Neural cell (in vitro differentiated cells): Measurements from ENCODE around the gene L3MBTL2. TPM values are rescaled to one million over a fixed set of nuclear protein-coding genes. Genes with fewer than 3 reads are reported as not detected.
"Not testable (repeated sequence)": the region's sequence is repeated elsewhere in the genome, so short reads cannot be mapped to it uniquely, and the experiment has no call there.

Experiments
- H2AFZ ChIP-seq: fragments of 200-600, 300-800 bp; sonication (generic), shearing (Covaris generic); 2 replicates; pipeline ENCODE4 v1.6.0; 2014; ENCODE audit warnings: low read depth, mild to moderate bottlenecking, antibody characterized with exemption, low read length, moderate library complexity
- H3F3A ChIP-seq: fragments of 200-600 bp; shearing (Covaris generic); 2 replicates; pipeline ENCODE4 v1.6.1; 2016; ENCODE audit warnings: mild to moderate bottlenecking, moderate library complexity, mixed read lengths, antibody characterized with exemption, low read length; ENCODE audit not compliant: insufficient read depth, poor library complexity, severe bottlenecking
- H3K27ac ChIP-seq: fragments of 200-600, 300-800 bp; sonication (generic), shearing (Covaris generic); 2 replicates; pipeline ENCODE4 v1.5.1; 2014; ENCODE audit warnings: mild to moderate bottlenecking, low read length, moderate library complexity
- H3K27me3 ChIP-seq: fragments of 300-800, 200-600 bp; sonication (generic), shearing (Covaris generic); 2 replicates; pipeline ENCODE4 v1.6.0; 2014; ENCODE audit warnings: mild to moderate bottlenecking, low read depth, low read length, moderate library complexity; ENCODE audit not compliant: insufficient read depth
- H3K36me3 ChIP-seq: fragments of 300-800, 200-600 bp; sonication (generic), shearing (Covaris generic); 2 replicates; pipeline ENCODE4 v1.5.1; 2014; ENCODE audit warnings: mild to moderate bottlenecking, antibody characterized with exemption, low read length, moderate library complexity; ENCODE audit not compliant: insufficient read depth
- H3K4me2 ChIP-seq: fragments of 300-800, 200-600 bp; sonication (generic), shearing (Covaris generic); 2 replicates; pipeline ENCODE4 v1.6.0; 2014; ENCODE audit warnings: mild to moderate bottlenecking, low read length
- H3K4me3 ChIP-seq: fragments of 300-800, 200-600 bp; sonication (generic), shearing (Covaris generic); 2 replicates; pipeline ENCODE4 v1.5.1; 2014; ENCODE audit warnings: mild to moderate bottlenecking, low read length, moderate library complexity
- H3K79me2 ChIP-seq: fragments of 200-600 bp; shearing (Covaris generic); replicated peaks from 2 replicates; pipeline ENCODE4 v1.6.0; 2014; ENCODE audit warnings: mild to moderate bottlenecking, low read length, moderate library complexity; ENCODE audit not compliant: insufficient read depth
- H3K9ac ChIP-seq: fragments of 300-800, 200-600 bp; sonication (generic), shearing (Covaris generic); 2 replicates; pipeline ENCODE4 v1.6.1; 2016; ENCODE audit warnings: mild to moderate bottlenecking, low read length, mixed read lengths
- H3K9me2 ChIP-seq: fragments of 200-600 bp; shearing (Covaris generic); 2 replicates; pipeline ENCODE4 v1.6.1; 2016; ENCODE audit warnings: mild to moderate bottlenecking, low read length, mixed read lengths; ENCODE audit not compliant: insufficient read depth
- H3K9me3 ChIP-seq: fragments of 200-600, 300-800 bp; sonication (generic), shearing (Covaris generic); 2 replicates; pipeline ENCODE4 v1.6.1; 2016; ENCODE audit warnings: mild to moderate bottlenecking, mixed run types, low read length, moderate library complexity, mixed read lengths
- H4K20me1 ChIP-seq: fragments of 200-600 bp; shearing (Covaris generic); 2 replicates; pipeline ENCODE4 v1.6.1; 2016; ENCODE audit warnings: mild to moderate bottlenecking, mixed run types; ENCODE audit not compliant: insufficient read depth
- EP300 ChIP-seq: fragments of 450-650 bp; conservative IDR thresholded peaks from 2 replicates; pipeline ENCODE4 v1.6.1; 2014; ENCODE audit warnings: antibody characterized with exemption, mild to moderate bottlenecking, moderate library complexity; ENCODE audit not compliant: poor library complexity, severe bottlenecking
- EZH2 ChIP-seq: fragments of 200-600, 300-800 bp; shearing (Covaris generic), sonication (generic); IDR thresholded peaks from 2 replicates; pipeline ENCODE4 v1.6.1; 2014; ENCODE audit warnings: antibody characterized with exemption, low read length, borderline replicate concordance, mild to moderate bottlenecking; ENCODE audit not compliant: insufficient read depth, poor library complexity, severe bottlenecking
- MXI1 ChIP-seq: fragments of 450-650 bp; conservative IDR thresholded peaks from 2 replicates; pipeline ENCODE4 v1.6.1; 2014; ENCODE audit warnings: antibody characterized with exemption, mild to moderate bottlenecking; ENCODE audit not compliant: poor library complexity, severe bottlenecking
- POLR2AphosphoS5 ChIP-seq: IDR thresholded peaks from 2 replicates; pipeline ENCODE4 v1.6.1; 2012
- RAD21 ChIP-seq: fragments of 450-650 bp; conservative IDR thresholded peaks from 2 replicates; pipeline ENCODE4 v1.6.1; 2014; ENCODE audit warnings: antibody characterized with exemption, mild to moderate bottlenecking, moderate library complexity
- SMC3 ChIP-seq: fragments of 450-650 bp; conservative IDR thresholded peaks from 2 replicates; pipeline ENCODE4 v1.6.1; 2014; ENCODE audit warnings: antibody characterized with exemption, mild to moderate bottlenecking, moderate library complexity; ENCODE audit not compliant: poor library complexity
- TAF1 ChIP-seq: IDR thresholded peaks from 2 replicates; pipeline ENCODE4 v1.6.1; 2012; ENCODE audit warnings: low read depth
- polyA plus RNA-seq: library from polyadenylated mRNA; depleted of rRNA; stranded (reverse); fragments of >200 nt; gene quantifications from 2 replicates; pipeline ENCODE4 v1.2.3, GENCODE V29; 2014
- TF ChIP-seq, protein P1 (sequence below): fragments of 450-650 bp; IDR thresholded peaks from 2 replicates; pipeline ENCODE4 v1.5.1; 2014; ENCODE audit warnings: antibody characterized with exemption, mild to moderate bottlenecking, moderate library complexity; ENCODE audit not compliant: poor library complexity, severe bottlenecking
- TF ChIP-seq, protein P2 (sequence below): IDR thresholded peaks from 2 replicates; pipeline ENCODE4 v1.6.1; 2012; ENCODE audit warnings: borderline replicate concordance

The L3MBTL2 gene
- polyA plus RNA-seq, 1 donor from 2014 or later, result 32.5 TPM

GRCh38 chr22:41180362-41180761 is 24.8 kb upstream of the L3MBTL2 start:
- H3K9me2 ChIP-seq, H3K27ac ChIP-seq, H2AFZ ChIP-seq, H3K9ac ChIP-seq, H3K79me2 ChIP-seq, H3K36me3 ChIP-seq, H3K4me2 ChIP-seq, H4K20me1 ChIP-seq, H3K4me3 ChIP-seq, H3K9me3 ChIP-seq, H3F3A ChIP-seq, H3K27me3 ChIP-seq: not testable (repeated sequence)

DNA sequence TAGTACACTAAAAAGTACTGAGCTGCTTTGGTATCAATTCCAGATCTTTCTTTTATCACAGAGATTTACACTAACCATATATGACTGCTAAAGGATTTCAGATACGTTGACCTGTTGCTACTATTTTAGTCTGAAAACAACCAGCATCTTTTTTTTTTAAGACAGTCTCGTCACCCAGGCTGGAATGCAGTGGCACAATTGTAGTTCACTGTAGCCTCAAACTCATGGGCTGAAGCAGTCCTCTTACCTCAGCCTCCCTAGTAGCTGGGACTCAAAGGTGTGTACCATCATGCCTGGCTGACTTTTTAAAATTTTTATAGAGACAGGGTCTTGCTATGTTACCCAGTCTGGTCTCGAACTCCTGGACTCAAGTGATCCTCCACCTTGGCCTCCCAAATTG is 24.2 kb upstream of the L3MBTL2 start:
- no peaks in the 10 kb centered on the region for H3K9me3 ChIP-seq
- no peak overlapping the region for H3K9ac ChIP-seq
- no peak overlapping the region for H2AFZ ChIP-seq
- H3F3A ChIP-seq, result no peaks in the 10 kb centered on the region
- no peaks in the 10 kb centered on the region for H3K36me3 ChIP-seq
- TF ChIP-seq MXI1 (no peak), RAD21 (no peak), EZH2 (no peak), TAF1 (no peak), EP300 (no peak), SMC3 (no peak), POLR2AphosphoS5 (no peak)
- TF ChIP-seq, protein P1, sequence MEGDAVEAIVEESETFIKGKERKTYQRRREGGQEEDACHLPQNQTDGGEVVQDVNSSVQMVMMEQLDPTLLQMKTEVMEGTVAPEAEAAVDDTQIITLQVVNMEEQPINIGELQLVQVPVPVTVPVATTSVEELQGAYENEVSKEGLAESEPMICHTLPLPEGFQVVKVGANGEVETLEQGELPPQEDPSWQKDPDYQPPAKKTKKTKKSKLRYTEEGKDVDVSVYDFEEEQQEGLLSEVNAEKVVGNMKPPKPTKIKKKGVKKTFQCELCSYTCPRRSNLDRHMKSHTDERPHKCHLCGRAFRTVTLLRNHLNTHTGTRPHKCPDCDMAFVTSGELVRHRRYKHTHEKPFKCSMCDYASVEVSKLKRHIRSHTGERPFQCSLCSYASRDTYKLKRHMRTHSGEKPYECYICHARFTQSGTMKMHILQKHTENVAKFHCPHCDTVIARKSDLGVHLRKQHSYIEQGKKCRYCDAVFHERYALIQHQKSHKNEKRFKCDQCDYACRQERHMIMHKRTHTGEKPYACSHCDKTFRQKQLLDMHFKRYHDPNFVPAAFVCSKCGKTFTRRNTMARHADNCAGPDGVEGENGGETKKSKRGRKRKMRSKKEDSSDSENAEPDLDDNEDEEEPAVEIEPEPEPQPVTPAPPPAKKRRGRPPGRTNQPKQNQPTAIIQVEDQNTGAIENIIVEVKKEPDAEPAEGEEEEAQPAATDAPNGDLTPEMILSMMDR, result no peak
- TF ChIP-seq, protein P2, sequence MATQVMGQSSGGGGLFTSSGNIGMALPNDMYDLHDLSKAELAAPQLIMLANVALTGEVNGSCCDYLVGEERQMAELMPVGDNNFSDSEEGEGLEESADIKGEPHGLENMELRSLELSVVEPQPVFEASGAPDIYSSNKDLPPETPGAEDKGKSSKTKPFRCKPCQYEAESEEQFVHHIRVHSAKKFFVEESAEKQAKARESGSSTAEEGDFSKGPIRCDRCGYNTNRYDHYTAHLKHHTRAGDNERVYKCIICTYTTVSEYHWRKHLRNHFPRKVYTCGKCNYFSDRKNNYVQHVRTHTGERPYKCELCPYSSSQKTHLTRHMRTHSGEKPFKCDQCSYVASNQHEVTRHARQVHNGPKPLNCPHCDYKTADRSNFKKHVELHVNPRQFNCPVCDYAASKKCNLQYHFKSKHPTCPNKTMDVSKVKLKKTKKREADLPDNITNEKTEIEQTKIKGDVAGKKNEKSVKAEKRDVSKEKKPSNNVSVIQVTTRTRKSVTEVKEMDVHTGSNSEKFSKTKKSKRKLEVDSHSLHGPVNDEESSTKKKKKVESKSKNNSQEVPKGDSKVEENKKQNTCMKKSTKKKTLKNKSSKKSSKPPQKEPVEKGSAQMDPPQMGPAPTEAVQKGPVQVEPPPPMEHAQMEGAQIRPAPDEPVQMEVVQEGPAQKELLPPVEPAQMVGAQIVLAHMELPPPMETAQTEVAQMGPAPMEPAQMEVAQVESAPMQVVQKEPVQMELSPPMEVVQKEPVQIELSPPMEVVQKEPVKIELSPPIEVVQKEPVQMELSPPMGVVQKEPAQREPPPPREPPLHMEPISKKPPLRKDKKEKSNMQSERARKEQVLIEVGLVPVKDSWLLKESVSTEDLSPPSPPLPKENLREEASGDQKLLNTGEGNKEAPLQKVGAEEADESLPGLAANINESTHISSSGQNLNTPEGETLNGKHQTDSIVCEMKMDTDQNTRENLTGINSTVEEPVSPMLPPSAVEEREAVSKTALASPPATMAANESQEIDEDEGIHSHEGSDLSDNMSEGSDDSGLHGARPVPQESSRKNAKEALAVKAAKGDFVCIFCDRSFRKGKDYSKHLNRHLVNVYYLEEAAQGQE, result no peak
- H3K4me3 ChIP-seq, result no peak overlapping the region
- H3K27me3 ChIP-seq, result no peaks in the 10 kb centered on the region
- H3K79me2 ChIP-seq, result no peaks in the 10 kb centered on the region
- H4K20me1 ChIP-seq, result no peaks in the 10 kb centered on the region
- H3K27ac ChIP-seq, result no peak overlapping the region
- no peak overlapping the region for H3K4me2 ChIP-seq
- H3K9me2 ChIP-seq, result no peaks in the 10 kb centered on the region
